CD4-positive, alpha-beta T cell treated with Interleukin-6 for 4 hours (primary cell): ENCODE measurements around the gene CEACAM19.
A peak's percentile ranks its signal among the peaks of the same experiment; 100 is the strongest.

Source experiments
- DNase-seq: peaks from one replicate; pipeline ENCODE4 v3.0.0-alpha.2; 2020; ENCODE audit warnings: mixed read lengths

CEACAM19 gene

GRCh38 chr19:44723952-44724319 lies 52.7 kb downstream of the CEACAM19 start:
- DNase-seq: peak; percentile 84

- no peak for DNase-seq
Measured at GRCh38 chr19:44725251-44725650, 54.0 kb downstream of the CEACAM19 start.

GRCh38 chr19:44725684-44726083 lies 54.4 kb downstream of the CEACAM19 start:
- no peak for DNase-seq

GRCh38 chr19:44726465-44726864 lies 55.2 kb downstream of the CEACAM19 start:
- no peak for DNase-seq

GRCh38 chr19:44728178-44728577 lies 56.9 kb downstream of the CEACAM19 start:
- DNase-seq: no peak

GRCh38 chr19:44729516-44730033 lies 58.3 kb downstream of the CEACAM19 start:
- no peak for DNase-seq

- no peak for DNase-seq
Measured at GRCh38 chr19:44731081-44731480, 59.8 kb downstream of the CEACAM19 start.

- DNase-seq: no peak
Measured at GRCh38 chr19:44731622-44732021, 60.3 kb downstream of the CEACAM19 start.

GRCh38 chr19:44732235-44733014 lies 61.1 kb downstream of the CEACAM19 start:
- DNase-seq: no peak
